GM12878 (cell line): ENCODE results near the gene FETUB.

Source experiments
- ATF3 ChIP-seq: IDR thresholded peaks from 2 replicates; pipeline ENCODE4 v1.6.1; 2011; ENCODE audit warnings: low read depth, mild to moderate bottlenecking, low read length, moderate library complexity, borderline replicate concordance; ENCODE audit errors: extremely low read depth
- CHD2 ChIP-seq: IDR thresholded peaks from 2 replicates; pipeline ENCODE4 v1.6.1; 2011; ENCODE audit warnings: low read depth, low read length, improper control_type of control experiment, borderline replicate concordance
- CREB1 ChIP-seq: IDR thresholded peaks from 2 replicates; pipeline ENCODE4 v1.6.1; 2012; ENCODE audit warnings: low read depth, mild to moderate bottlenecking, inconsistent platforms
- CTCF ChIP-seq, 3 experiments: IDR thresholded peaks in 2 of 3; conservative IDR thresholded peaks in 1 of 3; 2 replicates each; pipeline ENCODE4 v1.5.1; 2011; ENCODE audit warnings: low read depth in 3 of 3, low read length in 3 of 3, mild to moderate bottlenecking in 3 of 3, control low read depth in 2 of 3, moderate library complexity in 2 of 3, inconsistent platforms in 1 of 3, mixed read lengths in 1 of 3; ENCODE audit not compliant: control insufficient read depth in 2 of 3, insufficient read depth in 1 of 3; ENCODE audit errors: extremely low read depth in 1 of 3
- FOS ChIP-seq: IDR thresholded peaks from 3 replicates; pipeline ENCODE4 v1.6.1; 2011; ENCODE audit warnings: borderline replicate concordance; ENCODE audit not compliant: insufficient read length; ENCODE audit errors: extremely low read depth
- MAX ChIP-seq: IDR thresholded peaks from 2 replicates; pipeline ENCODE4 v1.6.1; 2012; ENCODE audit warnings: low read depth, low read length, improper control_type of control experiment
- PAX5 ChIP-seq: IDR thresholded peaks from 2 replicates; pipeline ENCODE4 v1.6.1; 2011; ENCODE audit warnings: low read depth, low read length, borderline replicate concordance
- POLR2A ChIP-seq: IDR thresholded peaks from 2 replicates; pipeline ENCODE4 v1.6.1; 2011; ENCODE audit warnings: low read depth, mild to moderate bottlenecking, low read length
- RBBP5 ChIP-seq: fragments of 200-600 bp; sonication (generic); conservative IDR thresholded peaks from 2 replicates; pipeline ENCODE4 v1.6.1; 2016
- YY1 ChIP-seq: IDR thresholded peaks from 2 replicates; pipeline ENCODE4 v1.6.1; 2011; ENCODE audit warnings: low read depth, mild to moderate bottlenecking, low read length
- ZNF24 ChIP-seq: fragments of 450-650 bp; IDR thresholded peaks from 2 replicates; pipeline ENCODE4 v1.6.1; 2017; ENCODE audit warnings: antibody characterized with exemption, mild to moderate bottlenecking

- TF ChIP-seq CHD2 (no peak), CTCF (IDR thresholded peaks at IDR 0.05 in 2 of 3, conservative IDR thresholded peaks at IDR 0.05 in 1 of 3; ENCODE audit: control insufficient read depth in 2 of 3, extremely low read depth in 1 of 3, insufficient read depth in 1 of 3, low read depth in 3 of 3, low read length in 3 of 3) (no peak), POLR2A (no peak), ZNF24 (no peak), PAX5 (no peak), YY1 (no peak), FOS (no peak), ATF3 (no peak), CREB1 (no peak), RBBP5 (no peak), MAX (no peak)
These were observed 8.7 kb downstream of the FETUB start for GRCh38 chr3:186648851-186649250.
